ENCODE results near the gene DDX20.
A peak's percentile ranks its signal among the peaks of the same experiment; 100 is the strongest.

The DDX20 gene

GRCh38 chr1:111768625-111769024, 12.9 kb downstream of the DDX20 start:
- Histone ChIP-seq H3K27ac (no peak overlapping the region), H3K4me3 (ENCODE audit: low read depth, low read length) (no peak overlapping the region), H3K27me3 (replicated peaks) (no peaks in the 10 kb centered on the region), H3K36me3 (replicated peaks) (peaks cover 13% of the 10 kb centered on the region)
- no peak for TF ChIP-seq CTCF (IDR thresholded peaks at IDR 0.05; ENCODE audit: low read depth, low read length, missing control alignments)
- in situ Hi-C loops (cut with HindIII; ENCODE audit: low pct_ligation_motif_present, low sequenced_read_pairs), result no loop called here
- DNase-seq, result no peak

- in situ Hi-C loops (cut with HindIII; ENCODE audit: low pct_ligation_motif_present, low sequenced_read_pairs), result no loop called here
- H3K4me3 ChIP-seq (ENCODE audit: low read depth, low read length), result no peak overlapping the region
- no peak overlapping the region for H3K27ac ChIP-seq
- DNase-seq, result peak; percentile 50
- H3K36me3 ChIP-seq (replicated peaks), result peaks cover 12% of the 10 kb centered on the region
- H3K27me3 ChIP-seq (replicated peaks), result no peaks in the 10 kb centered on the region
- peak; percentile 69 for TF ChIP-seq CTCF (IDR thresholded peaks at IDR 0.05; ENCODE audit: low read depth, low read length, missing control alignments)
These were observed 13.9 kb downstream of the DDX20 start for GRCh38 chr1:111769517-111770146.

GRCh38 chr1:111770916-111771315, 15.2 kb downstream of the DDX20 start:
- no peak for DNase-seq
- H3K36me3 ChIP-seq (replicated peaks), result peaks cover 9% of the 10 kb centered on the region
- no peak overlapping the region for H3K4me3 ChIP-seq (ENCODE audit: low read depth, low read length)
- H3K27me3 ChIP-seq (replicated peaks), result no peaks in the 10 kb centered on the region
- in situ Hi-C loops (cut with HindIII; ENCODE audit: low pct_ligation_motif_present, low sequenced_read_pairs), result no loop called here
- no peak for TF ChIP-seq CTCF (IDR thresholded peaks at IDR 0.05; ENCODE audit: low read depth, low read length, missing control alignments)
- no peak overlapping the region for H3K27ac ChIP-seq

DNA sequence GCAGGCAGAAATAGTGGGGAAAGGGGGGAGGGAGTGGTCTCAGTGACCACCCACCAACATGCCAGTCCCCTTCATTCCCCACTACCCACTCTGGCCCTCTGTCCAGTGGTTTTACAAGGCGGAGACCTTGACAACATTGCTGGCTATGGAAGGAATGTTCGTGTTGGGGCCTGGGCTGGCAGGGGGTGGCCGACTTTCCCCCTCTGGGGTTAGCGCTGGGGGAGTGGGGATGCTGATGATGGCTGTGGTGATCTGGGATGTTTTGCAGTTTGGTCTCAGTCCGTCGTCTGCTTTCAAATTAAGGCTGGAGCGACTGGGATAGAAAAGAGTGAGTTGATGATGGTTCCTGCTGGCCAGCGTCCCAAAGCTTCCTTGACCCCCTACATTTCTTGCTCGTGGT, 20.3 kb downstream of the DDX20 start:
- no peak for TF ChIP-seq CTCF (IDR thresholded peaks at IDR 0.05; ENCODE audit: low read depth, low read length, missing control alignments)
- H3K36me3 ChIP-seq (replicated peaks), result no peaks in the 10 kb centered on the region
- in situ Hi-C loops (cut with HindIII; ENCODE audit: low pct_ligation_motif_present, low sequenced_read_pairs), result no loop called here
- H3K27ac ChIP-seq, result no peak overlapping the region
- H3K27me3 ChIP-seq (replicated peaks), result no peaks in the 10 kb centered on the region
- H3K4me3 ChIP-seq (ENCODE audit: low read depth, low read length), result no peak overlapping the region
- no peak for DNase-seq

DNA sequence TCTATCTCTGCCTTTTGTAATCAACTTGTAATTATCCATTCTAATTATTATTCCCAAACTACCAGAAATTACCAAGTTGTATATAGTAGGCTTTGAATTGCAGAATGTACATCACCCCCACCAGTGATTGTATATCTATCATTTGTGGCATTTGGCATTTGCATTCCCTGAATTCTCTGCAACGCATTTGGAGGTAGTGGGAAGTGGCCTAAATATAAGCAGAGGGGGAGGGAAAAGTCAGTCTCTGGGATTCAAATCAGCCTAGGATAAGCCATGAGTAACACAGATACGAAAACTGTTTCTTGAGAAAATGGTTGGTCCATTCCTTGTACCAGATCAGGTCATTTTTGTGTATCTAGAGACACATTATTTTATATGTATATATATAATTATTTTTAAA, 20.7 kb downstream of the DDX20 start:
- DNase-seq, result no peak
- in situ Hi-C loops (cut with HindIII; ENCODE audit: low pct_ligation_motif_present, low sequenced_read_pairs), result no loop called here
- no peak overlapping the region for H3K27ac ChIP-seq
- TF ChIP-seq CTCF (IDR thresholded peaks at IDR 0.05; ENCODE audit: low read depth, low read length, missing control alignments), result no peak
- no peak overlapping the region for H3K4me3 ChIP-seq (ENCODE audit: low read depth, low read length)
- no peaks in the 10 kb centered on the region for H3K27me3 ChIP-seq (replicated peaks)
- no peaks in the 10 kb centered on the region for H3K36me3 ChIP-seq (replicated peaks)

DNA sequence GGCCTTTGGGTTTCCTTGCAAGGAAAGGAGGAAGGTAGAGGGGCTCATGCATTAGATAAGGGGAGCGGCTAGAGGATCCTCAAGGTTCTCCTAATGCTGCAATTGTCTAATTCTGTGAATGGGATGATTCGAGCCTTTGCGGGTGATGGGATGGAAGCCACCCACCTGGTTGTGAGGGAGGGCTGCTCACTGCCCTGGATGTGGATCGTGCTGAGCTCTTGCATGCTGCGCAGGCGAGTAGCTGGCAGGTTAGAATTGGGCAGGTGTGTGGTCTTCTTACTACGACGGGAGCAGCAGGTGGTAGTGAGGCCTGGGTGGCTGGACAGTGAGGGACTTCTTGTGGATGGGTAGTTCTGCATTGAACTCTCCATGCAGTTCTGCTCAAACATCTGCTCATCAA, 21.2 kb downstream of the DDX20 start:
- H3K4me3 ChIP-seq (ENCODE audit: low read depth, low read length), result no peak overlapping the region
- H3K27ac ChIP-seq, result no peak overlapping the region
- no peaks in the 10 kb centered on the region for H3K36me3 ChIP-seq (replicated peaks)
- no peak for DNase-seq
- in situ Hi-C loops (cut with HindIII; ENCODE audit: low pct_ligation_motif_present, low sequenced_read_pairs), result no loop called here
- TF ChIP-seq CTCF (IDR thresholded peaks at IDR 0.05; ENCODE audit: low read depth, low read length, missing control alignments), result no peak
- no peaks in the 10 kb centered on the region for H3K27me3 ChIP-seq (replicated peaks)
